GM20431 (cell line): ENCODE results near the gene CRHR1.

Experiments used
- in situ Hi-C: fragments of 300-500 bp; cut with MseI, MboI; formaldehyde crosslinking; loops from one replicate; pipeline ENCODE4 v1.15.0; 2020; ENCODE audit warnings: low sequenced_read_pairs; ENCODE audit not compliant: unreplicated experiment

The CRHR1 gene

DNA sequence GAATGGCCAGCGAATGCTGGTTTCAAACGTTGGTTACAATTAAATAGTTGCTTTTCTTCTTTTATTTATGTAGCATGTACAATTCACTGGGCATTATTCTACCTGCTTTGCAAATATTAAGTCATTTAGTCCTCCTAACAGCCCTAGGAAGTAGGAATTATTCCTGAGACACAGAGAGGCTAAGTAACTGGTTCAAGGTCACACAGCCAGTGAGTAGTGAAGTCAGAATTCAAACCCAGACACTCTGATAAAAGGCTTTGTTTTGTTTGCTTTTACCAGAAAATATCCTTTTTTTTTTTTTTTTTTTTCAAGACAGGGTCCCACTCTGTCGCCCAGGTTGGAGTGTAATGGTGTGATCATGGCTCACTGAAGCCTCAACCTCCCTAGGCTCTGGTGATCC, 2.2 kb downstream of the CRHR1 start:
- in situ Hi-C loops = no loop called here

DNA sequence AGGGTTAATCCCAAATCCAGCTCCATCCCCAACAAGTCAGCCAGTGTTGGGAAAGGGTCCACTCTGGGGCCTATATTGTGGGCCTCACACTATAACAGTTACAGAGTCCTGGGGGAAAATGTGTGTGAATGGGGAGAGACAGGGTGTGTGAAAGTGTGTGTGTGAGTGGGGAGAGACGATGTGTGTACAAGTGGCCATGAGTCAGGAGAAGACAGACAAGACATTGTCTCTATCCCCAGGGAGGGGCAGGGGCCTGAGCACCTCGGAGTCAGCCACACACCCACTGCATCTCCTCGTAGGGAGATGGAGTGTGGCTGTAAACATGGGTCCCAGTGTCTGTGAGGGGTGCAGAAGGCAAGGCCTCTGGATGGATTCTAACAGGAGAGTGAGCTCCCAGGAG, 2.9 kb downstream of the CRHR1 start:
- in situ Hi-C loops = no loop called here

- in situ Hi-C loops = no loop called here
Measured at GRCh38 chr17:45787656-45788055, 3.5 kb downstream of the CRHR1 start.

DNA sequence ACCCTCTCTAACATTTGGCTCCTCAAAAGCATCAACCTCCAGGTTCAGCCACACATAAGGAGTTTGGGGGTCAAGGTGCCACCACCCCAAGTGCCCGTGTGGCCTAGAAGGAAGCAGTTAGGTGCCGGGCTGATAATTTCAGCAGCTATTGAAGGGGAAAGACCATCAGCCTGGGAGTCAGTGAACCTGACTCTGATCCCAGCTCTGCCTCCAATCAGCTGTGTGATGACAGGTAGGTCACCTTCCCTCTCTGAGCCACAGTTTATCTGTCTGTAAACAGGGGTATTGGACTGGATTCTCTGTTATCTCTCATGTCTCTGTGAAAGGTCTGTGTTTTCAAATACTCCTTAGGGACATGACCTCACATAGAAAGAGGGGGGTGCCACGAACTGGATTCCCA, 3.9 kb downstream of the CRHR1 start:
- in situ Hi-C loops = no loop called here

GRCh38 chr17:45789874-45790273, 5.8 kb downstream of the CRHR1 start:
- in situ Hi-C loops = no loop called here

GRCh38 chr17:45790296-45790922, 6.3 kb downstream of the CRHR1 start:
- in situ Hi-C loops = no loop called here

- in situ Hi-C loops = no loop called here
Measured at GRCh38 chr17:45791041-45791582, 7.0 kb downstream of the CRHR1 start.

DNA sequence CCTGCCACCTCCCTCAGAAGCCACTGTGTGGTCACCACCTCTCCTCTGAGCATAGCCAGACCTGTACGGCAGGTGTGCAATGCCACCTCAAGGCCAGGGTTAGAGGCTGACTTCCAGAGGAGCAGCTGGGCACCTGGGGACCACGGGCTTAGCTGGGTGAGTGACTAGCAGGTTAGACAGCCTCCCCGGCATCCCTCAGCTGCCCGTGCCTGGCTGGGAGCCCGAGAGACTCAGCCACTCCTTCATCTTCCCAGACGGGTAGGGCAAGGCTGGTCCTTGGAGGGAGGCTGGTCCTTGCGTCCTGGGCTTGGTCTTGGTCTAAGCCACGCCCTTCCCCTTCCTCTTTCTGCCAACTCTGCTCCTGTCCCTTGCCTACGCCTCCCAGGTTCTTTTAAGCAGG, 7.8 kb downstream of the CRHR1 start:
- in situ Hi-C loops = no loop called here

DNA sequence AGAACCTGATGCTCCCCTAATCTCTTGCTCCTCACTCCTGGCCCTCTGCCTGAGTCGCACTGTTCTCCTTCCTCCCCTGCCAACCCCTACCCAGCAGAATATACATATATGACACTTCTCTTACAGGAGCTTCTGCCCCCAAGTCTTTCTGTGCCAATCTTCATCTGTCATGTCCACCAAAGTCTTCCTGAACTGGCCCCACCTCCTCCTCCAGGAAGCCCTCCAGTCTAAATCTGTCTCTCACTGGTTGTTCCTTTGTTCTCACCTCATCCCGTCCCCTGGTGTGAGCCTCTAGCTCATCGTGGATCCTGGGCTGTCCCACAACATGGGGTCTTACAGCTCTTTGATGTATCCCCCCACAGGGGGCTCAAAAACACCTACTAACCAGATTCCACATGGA, 8.3 kb downstream of the CRHR1 start:
- in situ Hi-C loops = no loop called here

- in situ Hi-C loops = no loop called here
Measured at GRCh38 chr17:45792995-45793755, 9.1 kb downstream of the CRHR1 start.

GRCh38 chr17:45793999-45794540, 9.9 kb downstream of the CRHR1 start:
- in situ Hi-C loops = no loop called here

DNA sequence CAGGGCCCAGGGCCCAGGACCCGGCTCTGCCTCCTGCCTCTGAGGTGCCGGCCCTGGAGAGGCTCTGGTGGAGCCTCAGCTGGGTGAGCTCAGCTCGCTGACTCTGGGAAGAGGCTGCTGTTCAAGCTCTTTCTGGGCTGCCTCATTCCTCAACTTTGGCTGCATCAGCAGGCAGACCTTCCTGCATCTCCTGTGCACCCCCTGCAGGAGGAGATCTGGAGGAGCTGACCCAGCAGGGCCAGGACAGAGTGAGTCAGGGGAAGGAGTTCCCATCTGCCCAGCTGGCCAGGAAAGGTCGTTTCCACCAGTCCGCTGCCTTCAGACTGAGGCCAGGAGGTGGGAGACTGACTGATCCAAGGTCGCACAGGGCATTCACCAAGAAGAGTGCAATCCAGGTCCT, 10.7 kb downstream of the CRHR1 start:
- in situ Hi-C loops = no loop called here

GRCh38 chr17:45800816-45801215, 16.7 kb downstream of the CRHR1 start:
- in situ Hi-C loops = no loop called here

- in situ Hi-C loops = no loop called here
Measured at GRCh38 chr17:45801421-45801820, 17.3 kb downstream of the CRHR1 start.

- in situ Hi-C loops = no loop called here
Measured at GRCh38 chr17:45808845-45809244, 24.7 kb downstream of the CRHR1 start.

GRCh38 chr17:45809499-45809898, 25.4 kb downstream of the CRHR1 start:
- in situ Hi-C loops = no loop called here

GRCh38 chr17:45812102-45812501, 28.0 kb downstream of the CRHR1 start:
- in situ Hi-C loops = no loop called here

DNA sequence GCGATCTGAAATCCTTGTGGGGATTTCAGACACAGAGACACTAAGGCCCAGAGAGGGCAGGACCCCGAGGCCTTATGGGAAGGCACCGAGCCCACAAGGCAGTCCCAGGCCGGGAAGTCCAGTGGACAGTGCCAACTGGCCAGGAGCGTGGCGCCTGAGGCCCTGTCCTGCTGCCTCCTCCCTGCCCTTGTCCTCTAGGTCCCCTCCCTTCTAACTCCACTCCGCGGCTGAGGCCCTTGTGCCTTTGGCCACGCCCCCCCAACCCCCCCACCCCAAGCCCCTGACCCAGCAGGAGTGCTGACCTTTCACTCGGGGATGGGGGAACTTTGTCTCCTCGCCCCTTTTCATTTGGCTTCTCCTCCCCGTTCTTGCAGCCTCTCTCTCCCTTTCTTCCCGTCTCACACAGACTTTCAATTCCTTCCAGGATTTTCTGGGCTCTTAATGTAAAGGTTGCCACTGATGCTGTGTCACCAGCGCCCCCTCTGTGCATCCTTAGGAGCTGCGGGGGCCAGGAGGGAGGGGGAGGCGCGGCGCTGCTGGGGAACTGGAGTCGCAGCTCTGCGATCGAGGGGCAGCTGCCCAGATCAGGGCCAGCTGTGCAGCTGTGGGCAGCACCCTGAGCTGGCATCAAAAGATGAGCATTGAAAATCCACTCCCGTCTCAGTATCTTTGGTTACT, 29.1 kb downstream of the CRHR1 start:
- in situ Hi-C loops = no loop called here

- in situ Hi-C loops = no loop called here
Measured at GRCh38 chr17:45814622-45815606, 30.8 kb downstream of the CRHR1 start.

DNA sequence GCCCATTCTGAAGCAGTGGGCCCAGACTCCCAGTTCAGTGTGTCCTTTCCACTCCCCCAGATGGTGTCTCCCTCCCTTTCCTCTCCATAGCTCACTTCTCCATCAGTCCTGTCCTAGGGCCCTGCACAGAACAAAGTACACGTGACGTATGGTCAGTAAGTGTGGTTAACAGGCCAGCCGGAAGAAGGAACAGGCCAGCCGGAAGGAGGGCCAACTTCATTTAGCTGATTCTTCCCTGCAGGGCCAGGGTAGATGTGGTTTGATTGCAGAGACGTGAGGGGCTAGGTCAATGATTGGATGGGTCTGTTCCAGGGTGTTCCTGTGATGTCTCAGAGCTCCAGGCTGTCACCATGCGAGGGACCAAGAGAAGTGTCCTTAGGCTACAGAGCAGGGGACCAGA, 31.6 kb downstream of the CRHR1 start:
- in situ Hi-C loops = no loop called here
